ENCODE results near the gene FAM98B.

The FAM98B gene

GRCh38 chr15:38414357-38414756, 39.6 kb upstream of the FAM98B start:
- no peak overlapping the region for H3K27ac ChIP-seq
- no peaks in the 10 kb centered on the region for H3K4me1 ChIP-seq
- H3K4me3 ChIP-seq (ENCODE audit: low read depth, low read length) = no peak overlapping the region
- no peaks in the 10 kb centered on the region for H3K79me2 ChIP-seq
- no peaks in the 10 kb centered on the region for H3K27me3 ChIP-seq (ENCODE audit: control insufficient read depth, insufficient read depth, low read length)
- H3K36me3 ChIP-seq (ENCODE audit: control insufficient read depth, insufficient read depth, low read length) = no peaks in the 10 kb centered on the region
- no peak overlapping the region for H3K4me2 ChIP-seq (ENCODE audit: low read length)
- no peak overlapping the region for H2AFZ ChIP-seq
- peak; percentile 7 for TF ChIP-seq CTCF (IDR thresholded peaks at IDR 0.05)
- no peak overlapping the region for H3K9ac ChIP-seq
- H3K9me3 ChIP-seq (ENCODE audit: control insufficient read depth, low read length) = no peaks in the 10 kb centered on the region

- H3K4me1 ChIP-seq = no peaks in the 10 kb centered on the region
- no peaks in the 10 kb centered on the region for H3K36me3 ChIP-seq (ENCODE audit: control insufficient read depth, insufficient read depth, low read length)
- no peak overlapping the region for H3K4me3 ChIP-seq (ENCODE audit: low read depth, low read length)
- H2AFZ ChIP-seq = no peak overlapping the region
- H3K4me2 ChIP-seq (ENCODE audit: low read length) = no peak overlapping the region
- H3K27me3 ChIP-seq (ENCODE audit: control insufficient read depth, insufficient read depth, low read length) = no peaks in the 10 kb centered on the region
- H3K9ac ChIP-seq = no peak overlapping the region
- TF ChIP-seq CTCF (IDR thresholded peaks at IDR 0.05) = no peak
- H3K27ac ChIP-seq = no peak overlapping the region
- no peaks in the 10 kb centered on the region for H3K79me2 ChIP-seq
- H3K9me3 ChIP-seq (ENCODE audit: control insufficient read depth, low read length) = no peaks in the 10 kb centered on the region
These were observed 32.7 kb upstream of the FAM98B start for GRCh38 chr15:38421069-38421690.

- Histone ChIP-seq H3K4me3 (ENCODE audit: low read depth, low read length) (no peak overlapping the region), H3K9me3 (ENCODE audit: control insufficient read depth, low read length) (no peaks in the 10 kb centered on the region), H3K4me2 (ENCODE audit: low read length) (no peak overlapping the region), H3K36me3 (ENCODE audit: control insufficient read depth, insufficient read depth, low read length) (no peaks in the 10 kb centered on the region), H3K27ac (no peak overlapping the region), H3K79me2 (no peaks in the 10 kb centered on the region), H3K9ac (no peak overlapping the region), H3K27me3 (ENCODE audit: control insufficient read depth, insufficient read depth, low read length) (no peaks in the 10 kb centered on the region), H3K4me1 (no peaks in the 10 kb centered on the region), H2AFZ (no peak overlapping the region)
- TF ChIP-seq CTCF (IDR thresholded peaks at IDR 0.05) = no peak
These were observed 29.8 kb upstream of the FAM98B start for GRCh38 chr15:38424101-38424552.

GRCh38 chr15:38425269-38425668, 28.7 kb upstream of the FAM98B start:
- Histone ChIP-seq H3K9ac (no peak overlapping the region), H3K4me1 (no peaks in the 10 kb centered on the region), H2AFZ (no peak overlapping the region), H3K4me3 (ENCODE audit: low read depth, low read length) (no peak overlapping the region), H3K27ac (no peak overlapping the region), H3K4me2 (ENCODE audit: low read length) (no peak overlapping the region), H3K9me3 (ENCODE audit: control insufficient read depth, low read length) (no peaks in the 10 kb centered on the region), H3K79me2 (no peaks in the 10 kb centered on the region), H3K36me3 (ENCODE audit: control insufficient read depth, insufficient read depth, low read length) (no peaks in the 10 kb centered on the region), H3K27me3 (ENCODE audit: control insufficient read depth, insufficient read depth, low read length) (no peaks in the 10 kb centered on the region)
- TF ChIP-seq CTCF (IDR thresholded peaks at IDR 0.05) = no peak

- H3K9me3 ChIP-seq (ENCODE audit: control insufficient read depth, low read length) = no peaks in the 10 kb centered on the region
- H3K9ac ChIP-seq = no peak overlapping the region
- no peak overlapping the region for H3K4me3 ChIP-seq (ENCODE audit: low read depth, low read length)
These were observed 26.5 kb upstream of the FAM98B start for GRCh38 chr15:38427380-38427779.

More at GRCh38 chr15:38427380-38427779, 26.5 kb upstream of the FAM98B start:
- Histone ChIP-seq H3K79me2 (no peaks in the 10 kb centered on the region), H2AFZ (no peak overlapping the region), H3K27me3 (ENCODE audit: control insufficient read depth, insufficient read depth, low read length) (no peaks in the 10 kb centered on the region), H3K4me1 (no peaks in the 10 kb centered on the region), H3K36me3 (ENCODE audit: control insufficient read depth, insufficient read depth, low read length) (no peaks in the 10 kb centered on the region), H3K27ac (no peak overlapping the region), H3K4me2 (ENCODE audit: low read length) (no peak overlapping the region)
- TF ChIP-seq CTCF (IDR thresholded peaks at IDR 0.05) = no peak
